GM12878 (cell line): ENCODE results near the gene TMEM259. TPM values are rescaled to one million over a fixed set of nuclear protein-coding genes. Genes with fewer than 3 reads are reported as not detected.

Source experiments
- ATAC-seq: fragments of 200-7000 bp; cut with Tn5 transposase; 3 replicates; pipeline ENCODE4 v1.9.1; 2020; ENCODE audit warnings: mild to moderate bottlenecking, moderate library complexity
- BruUV-seq: library from RNA; stranded (reverse); fragments of 400-500 nt; replicated peaks from 2 replicates; lab custom pipeline; 2021; lab: Mats Ljungman, UMichigan
- CTCF ChIA-PET: fragments of 300-600 bp; sonication (Branson Sonifier 250); formaldehyde crosslinking; extraction: SDS; loops from one replicate; lab custom pipeline; 2021; ENCODE audit warnings: inconsistent platforms; lab: Yijun Ruan, JAX
- POLR2A ChIA-PET: fragments of 350-600 bp; formaldehyde crosslinking; extraction: SDS; loops from one replicate; lab custom pipeline; 2021; ENCODE audit warnings: inconsistent platforms; lab: Charles Lee
- RAD21 ChIA-PET: fragments of 300-600 bp; sonication (Branson Sonifier 250); formaldehyde crosslinking; loops from one replicate; lab custom pipeline; 2023; ENCODE audit warnings: antibody characterized with exemption; ENCODE audit not compliant: unreplicated experiment; lab: Charles Lee
- SMC1A ChIA-PET: fragments of 300-600 bp; sonication (Branson Sonifier 250); formaldehyde crosslinking; loops from one replicate; lab custom pipeline; 2023; ENCODE audit not compliant: unreplicated experiment, uncharacterized antibody; lab: Charles Lee
- DNase-seq: peaks from one replicate; pipeline ENCODE4 v3.0.0-alpha.2; 2011; ENCODE audit warnings: low read depth, low spot score
- FAIRE-seq: peaks from 3 replicates; lab custom pipeline; 2011; peaks lifted over from hg19 to GRCh38; lab: Jason Lieb, UNC
- H2AFZ ChIP-seq: 2 replicates; pipeline ENCODE4 v1.6.0; 2011; ENCODE audit warnings: low read depth, low read length, control low read depth; ENCODE audit not compliant: control insufficient read depth
- H3K27ac ChIP-seq: 2 replicates; pipeline ENCODE4 v1.5.1; 2011; ENCODE audit warnings: control low read depth; ENCODE audit not compliant: control insufficient read depth, insufficient read depth
- H3K27me3 ChIP-seq, 2 experiments: replicated peaks in 1 of 2; 2 replicates each; pipeline versions ENCODE4 v1.6.0 to v1.6.1; 2011; ENCODE audit warnings: low read length in 1 of 2; ENCODE audit not compliant: control insufficient read depth in 2 of 2, insufficient read depth in 2 of 2
- H3K36me3 ChIP-seq, 2 experiments: 2 replicates each; pipeline ENCODE4 v1.5.1; 2011; ENCODE audit warnings: low read length in 1 of 2; ENCODE audit not compliant: control insufficient read depth in 2 of 2, insufficient read depth in 2 of 2
- H3K4me1 ChIP-seq: 2 replicates; pipeline ENCODE4 v1.6.1; 2011; ENCODE audit warnings: mild to moderate bottlenecking, low read length, moderate library complexity, mixed read lengths; ENCODE audit not compliant: control insufficient read depth, insufficient read depth
- H3K4me2 ChIP-seq: 2 replicates; pipeline ENCODE4 v1.6.0; 2011; ENCODE audit warnings: control low read depth; ENCODE audit not compliant: control insufficient read depth, insufficient read depth
- H3K4me3 ChIP-seq: fragments of 200-600 bp; sonication (generic); 2 replicates; pipeline ENCODE4 v1.5.1; 2016
- H3K79me2 ChIP-seq: 2 replicates; pipeline ENCODE4 v1.6.0; 2011; ENCODE audit warnings: low read length; ENCODE audit not compliant: control insufficient read depth, insufficient read depth
- H3K9ac ChIP-seq: 2 replicates; pipeline ENCODE4 v1.8.0; 2011; ENCODE audit warnings: low read length, control low read depth, mixed read lengths; ENCODE audit not compliant: control insufficient read depth, insufficient read depth
- H3K9me3 ChIP-seq: replicated peaks from 3 replicates; pipeline ENCODE4 v1.5.1; 2011; ENCODE audit warnings: mild to moderate bottlenecking, low read length; ENCODE audit not compliant: control insufficient read depth, insufficient read depth
- H4K20me1 ChIP-seq: 2 replicates; pipeline ENCODE4 v1.6.0; 2011; ENCODE audit not compliant: control insufficient read depth, insufficient read depth
- CBFB ChIP-seq: IDR thresholded peaks from 2 replicates; pipeline ENCODE4 v1.6.1; 2016; ENCODE audit warnings: antibody characterized with exemption, low read depth
- E2F4 ChIP-seq: IDR thresholded peaks from 2 replicates; pipeline ENCODE4 v1.6.1; 2012; ENCODE audit warnings: low read depth, low read length, improper control_type of control experiment
- MYB ChIP-seq: fragments of 150-350 bp; IDR thresholded peaks from 2 replicates; pipeline ENCODE4 v1.6.1; 2014; ENCODE audit warnings: mild to moderate bottlenecking, low read depth, low read length, borderline replicate concordance
- POLR2A ChIP-seq: IDR thresholded peaks from 2 replicates; pipeline ENCODE4 v1.6.1; 2011; ENCODE audit warnings: low read depth, mild to moderate bottlenecking, low read length
- SKIL ChIP-seq: fragments of 450-650 bp; IDR thresholded peaks from 2 replicates; pipeline ENCODE4 v1.6.1; 2017; ENCODE audit warnings: mild to moderate bottlenecking, low read depth, inconsistent platforms; ENCODE audit not compliant: poor library complexity, severe bottlenecking
- ZBED1 ChIP-seq: IDR thresholded peaks from 2 replicates; pipeline ENCODE4 v1.6.1; 2016; ENCODE audit warnings: borderline replicate concordance
- ZBTB40 ChIP-seq: fragments of 450-650 bp; IDR thresholded peaks from 2 replicates; pipeline ENCODE4 v1.6.1; 2016; ENCODE audit warnings: mild to moderate bottlenecking, moderate library complexity, borderline replicate concordance
- WGBS: methylation state at CpG from one replicate; pipeline ENCODE4 v1.1.6; 2016; ENCODE audit warnings: low lambda C conversion rate; ENCODE audit not compliant: insufficient replicate concordance, insufficient coverage; ENCODE audit errors: missing lambda C conversion rate; 5-methylcytosine and 5-hydroxymethylcytosine counted together
- in situ Hi-C: fragments of 300-500 bp; cut with MboI; formaldehyde crosslinking; loops from 9 replicates; pipeline ENCODE4 v1.14.3; 2018; ENCODE audit warnings: mixed read lengths
- intact Hi-C: fragments of 100-400 bp; cut with micrococcal nuclease; formaldehyde crosslinking; loops from one replicate; pipeline ENCODE4 v1.14.2; 2022; ENCODE audit not compliant: unreplicated experiment
- polyA plus RNA-seq, 11 experiments: library from polyadenylated mRNA; depleted of rRNA in 4 of 11; unstranded in 6 of 11; stranded (reverse) in 5 of 11; fragments of >200 nt; fragmentation: Nextera tagmentation in 4 of 11; fragmentation: Illumina TruSeq in 1 of 11; extraction: Ambion mirVana in 4 of 11; extraction: Trizol in 1 of 11; gene quantifications; 1 replicate in 1 of 11; 2 replicates in 10 of 11; pipeline versions ENCODE4 v1.2.1 to v1.2.3, GENCODE V29; 2011 to 2016; ENCODE audit warnings: inconsistent platforms in 2 of 11, missing spikeins in 2 of 11, low read depth in 1 of 11
- total RNA-seq, 4 experiments: library from RNA; depleted of rRNA in 3 of 4; stranded (reverse); fragments of >200 nt in 3 of 4; fragmentation: Illumina TruSeq in 1 of 4; extraction: Trizol in 1 of 4; gene quantifications; 2 replicates each; pipeline versions ENCODE4 v1.2.1 to v1.2.3, GENCODE V29; 2013 to 2021
- TF ChIP-seq, protein P1 (sequence below): fragments of 150-350 bp; IDR thresholded peaks from 2 replicates; pipeline ENCODE4 v1.6.1; 2016; ENCODE audit warnings: low read depth, low read length
- TF ChIP-seq, protein P2 (sequence below): IDR thresholded peaks from 2 replicates; pipeline ENCODE4 v1.6.1; 2012; ENCODE audit warnings: low read length, inconsistent platforms

TMEM259 gene
- total and polyA plus RNA-seq, 10 of the 15 experiments (the other 5 are each of a cell fraction or from before 2014, with no cell fraction given) = 0.43 to 184 (median 62.0) TPM

GRCh38 chr19:1047696-1048147 lies 26.8 kb upstream of the TMEM259 start:
- no TSS peak for BruUV-seq
- ChIA-PET RAD21 (interaction anchor here (0.6 kb wide), 1 partner anchor 84 kb away, joined by 3 read pairs; no protein-coding TSS in a partner anchor), CTCF (interaction anchor here (0.6 to 1.1 kb wide), 2 partner anchors 9 to 315 kb away, joined by 3 read pairs; no protein-coding TSS in a partner anchor), SMC1A (interaction anchor here (0.8 kb wide), 1 partner anchor 214 kb away, joined by 3 read pairs; no protein-coding TSS in a partner anchor), POLR2A (interaction anchor here (0.7 kb wide), 1 partner anchor 38 kb away, joined by 3 read pairs; no protein-coding TSS in a partner anchor)
- H3K4me3 ChIP-seq = no peak overlapping the region
- intact Hi-C loops = no loop called here
- no peaks in the 10 kb centered on the region for H3K27me3 ChIP-seq
- FAIRE-seq = no peak
- in situ Hi-C loops = no loop called here
- no peaks in the 10 kb centered on the region for H3K79me2 ChIP-seq
- no peak for ATAC-seq
- H3K4me1 ChIP-seq = no peaks in the 10 kb centered on the region
- no peak overlapping the region for H3K27ac ChIP-seq
- peaks cover 0 to 1% of the 10 kb centered on the region in 2 experiments; a peak in 1 of 4 replicates for H3K36me3 ChIP-seq
- DNase-seq = no peak
- H3K9me3 ChIP-seq = no peaks in the 10 kb centered on the region
- no peak overlapping the region for H3K9ac ChIP-seq
- H3K4me2 ChIP-seq = no peak overlapping the region
- TF ChIP-seq POLR2A (no peak), MYB (no peak), E2F4 (no peak), CBFB (no peak), ZBED1 (no peak), ZBTB40 (no peak), SKIL (no peak)
- TF ChIP-seq, protein P1, sequence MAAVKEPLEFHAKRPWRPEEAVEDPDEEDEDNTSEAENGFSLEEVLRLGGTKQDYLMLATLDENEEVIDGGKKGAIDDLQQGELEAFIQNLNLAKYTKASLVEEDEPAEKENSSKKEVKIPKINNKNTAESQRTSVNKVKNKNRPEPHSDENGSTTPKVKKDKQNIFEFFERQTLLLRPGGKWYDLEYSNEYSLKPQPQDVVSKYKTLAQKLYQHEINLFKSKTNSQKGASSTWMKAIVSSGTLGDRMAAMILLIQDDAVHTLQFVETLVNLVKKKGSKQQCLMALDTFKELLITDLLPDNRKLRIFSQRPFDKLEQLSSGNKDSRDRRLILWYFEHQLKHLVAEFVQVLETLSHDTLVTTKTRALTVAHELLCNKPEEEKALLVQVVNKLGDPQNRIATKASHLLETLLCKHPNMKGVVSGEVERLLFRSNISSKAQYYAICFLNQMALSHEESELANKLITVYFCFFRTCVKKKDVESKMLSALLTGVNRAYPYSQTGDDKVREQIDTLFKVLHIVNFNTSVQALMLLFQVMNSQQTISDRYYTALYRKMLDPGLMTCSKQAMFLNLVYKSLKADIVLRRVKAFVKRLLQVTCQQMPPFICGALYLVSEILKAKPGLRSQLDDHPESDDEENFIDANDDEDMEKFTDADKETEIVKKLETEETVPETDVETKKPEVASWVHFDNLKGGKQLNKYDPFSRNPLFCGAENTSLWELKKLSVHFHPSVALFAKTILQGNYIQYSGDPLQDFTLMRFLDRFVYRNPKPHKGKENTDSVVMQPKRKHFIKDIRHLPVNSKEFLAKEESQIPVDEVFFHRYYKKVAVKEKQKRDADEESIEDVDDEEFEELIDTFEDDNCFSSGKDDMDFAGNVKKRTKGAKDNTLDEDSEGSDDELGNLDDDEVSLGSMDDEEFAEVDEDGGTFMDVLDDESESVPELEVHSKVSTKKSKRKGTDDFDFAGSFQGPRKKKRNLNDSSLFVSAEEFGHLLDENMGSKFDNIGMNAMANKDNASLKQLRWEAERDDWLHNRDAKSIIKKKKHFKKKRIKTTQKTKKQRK = no peak
- TF ChIP-seq, protein P2, sequence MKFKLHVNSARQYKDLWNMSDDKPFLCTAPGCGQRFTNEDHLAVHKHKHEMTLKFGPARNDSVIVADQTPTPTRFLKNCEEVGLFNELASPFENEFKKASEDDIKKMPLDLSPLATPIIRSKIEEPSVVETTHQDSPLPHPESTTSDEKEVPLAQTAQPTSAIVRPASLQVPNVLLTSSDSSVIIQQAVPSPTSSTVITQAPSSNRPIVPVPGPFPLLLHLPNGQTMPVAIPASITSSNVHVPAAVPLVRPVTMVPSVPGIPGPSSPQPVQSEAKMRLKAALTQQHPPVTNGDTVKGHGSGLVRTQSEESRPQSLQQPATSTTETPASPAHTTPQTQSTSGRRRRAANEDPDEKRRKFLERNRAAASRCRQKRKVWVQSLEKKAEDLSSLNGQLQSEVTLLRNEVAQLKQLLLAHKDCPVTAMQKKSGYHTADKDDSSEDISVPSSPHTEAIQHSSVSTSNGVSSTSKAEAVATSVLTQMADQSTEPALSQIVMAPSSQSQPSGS = no peak
- no peak overlapping the region for H2AFZ ChIP-seq
- H4K20me1 ChIP-seq = no peaks in the 10 kb centered on the region
- 86% methylated on average over 11 of the region's 20 CpGs for WGBS
